Ishikawa (cell line): ENCODE measurements around the gene PIGQ.

Experiments used
- CEBPB ChIP-seq: IDR thresholded peaks from 2 replicates; pipeline ENCODE4 v1.6.1; 2012
- CREB1 ChIP-seq: IDR thresholded peaks from 2 replicates; pipeline ENCODE4 v1.6.1; 2012; ENCODE audit warnings: low read depth
- EP300 ChIP-seq: IDR thresholded peaks from 2 replicates; pipeline ENCODE4 v1.6.1; 2012; ENCODE audit warnings: borderline replicate concordance
- FOXM1 ChIP-seq: IDR thresholded peaks from 2 replicates; pipeline ENCODE4 v1.6.1; 2012; ENCODE audit warnings: low read depth, borderline replicate concordance
- MAX ChIP-seq: IDR thresholded peaks from 2 replicates; pipeline ENCODE4 v1.6.1; 2012
- NFIC ChIP-seq: IDR thresholded peaks from 2 replicates; pipeline ENCODE4 v1.6.1; 2012
- RAD21 ChIP-seq: IDR thresholded peaks from 2 replicates; pipeline ENCODE4 v1.6.1; 2012; ENCODE audit warnings: low read depth
- REST ChIP-seq: IDR thresholded peaks from 2 replicates; pipeline ENCODE4 v1.6.1; 2012; ENCODE audit warnings: low read depth, mild to moderate bottlenecking
- TEAD4 ChIP-seq: IDR thresholded peaks from 2 replicates; pipeline ENCODE4 v1.6.1; 2012
- USF1 ChIP-seq: IDR thresholded peaks from 2 replicates; pipeline ENCODE4 v1.6.1; 2012
- ZBTB7A ChIP-seq: IDR thresholded peaks from 2 replicates; pipeline ENCODE4 v1.6.1; 2012; ENCODE audit warnings: low read depth

Gene PIGQ

GRCh38 chr16:580946-581498 is 11.3 kb downstream of the PIGQ start:
- no peak for TF ChIP-seq CREB1
- no peak for TF ChIP-seq EP300

- TF ChIP-seq ZBTB7A (no peak), REST (no peak), FOXM1 (no peak), CREB1 (no peak), RAD21 (no peak)
Measured at GRCh38 chr16:582218-582613, 12.4 kb downstream of the PIGQ start.

GRCh38 chr16:582614-583331 is 13.0 kb downstream of the PIGQ start:
- no peak for TF ChIP-seq NFIC
- no peak for TF ChIP-seq EP300
- no peak for TF ChIP-seq REST
- TF ChIP-seq TEAD4 = no peak
- TF ChIP-seq CREB1 = no peak

DNA sequence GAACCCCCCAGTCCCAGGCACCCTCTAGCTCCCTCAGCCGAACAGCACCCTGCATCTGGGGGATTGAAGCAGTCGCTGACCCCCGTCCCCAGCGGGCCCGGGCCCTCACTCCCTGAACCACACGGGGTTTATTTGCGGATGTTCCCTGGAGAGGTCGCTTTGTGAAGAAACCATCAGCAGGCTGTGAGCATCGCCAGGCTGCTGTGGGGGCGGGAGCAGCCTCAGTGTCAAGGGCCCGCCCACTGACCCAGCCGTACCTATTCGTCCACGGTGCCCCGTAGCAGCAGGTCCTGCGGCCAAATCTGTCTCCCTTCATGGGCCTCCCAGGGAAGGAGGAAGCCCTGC is 13.7 kb downstream of the PIGQ start:
- TF ChIP-seq USF1 (no peak), REST (no peak), EP300 (no peak), CEBPB (no peak), ZBTB7A (no peak), TEAD4 (no peak), FOXM1 (no peak)

DNA sequence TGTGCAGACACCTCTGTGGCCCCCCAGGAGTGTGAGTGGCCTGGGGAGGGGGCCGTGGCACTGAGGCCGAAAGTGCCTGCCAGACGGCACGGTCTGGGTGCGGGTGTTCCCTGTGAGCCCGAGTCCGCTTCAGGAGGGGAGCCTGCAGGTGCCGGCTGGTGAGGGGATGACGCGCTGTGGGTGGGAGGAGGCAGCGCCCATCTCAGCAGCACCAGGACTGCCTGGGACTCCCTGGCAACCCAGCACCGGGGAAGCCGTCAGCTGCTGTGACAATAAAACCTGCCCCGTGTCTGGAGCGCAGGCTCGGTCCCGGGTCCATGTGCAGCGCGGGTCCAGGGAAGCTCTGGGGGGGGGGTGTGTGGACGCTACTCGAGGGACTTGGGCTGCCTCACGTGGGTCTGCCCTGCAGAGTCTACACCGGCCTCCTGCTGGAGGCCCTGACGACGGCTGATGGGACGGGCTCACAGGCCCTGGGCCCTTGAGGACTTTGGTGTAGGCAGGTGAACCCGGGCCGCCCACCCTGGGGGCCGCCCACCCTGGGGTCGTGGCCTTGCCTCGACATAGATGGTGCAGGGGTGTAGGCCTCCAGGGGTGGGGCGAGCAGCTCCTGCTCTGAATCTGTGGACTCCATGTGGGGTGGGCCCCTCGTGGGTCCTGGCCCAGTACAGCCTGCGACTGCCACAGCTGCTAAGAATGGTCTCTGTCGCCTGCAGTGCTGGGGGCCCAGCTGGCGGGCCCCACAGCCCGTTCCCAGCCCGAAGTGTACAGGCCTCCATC is 14.2 kb downstream of the PIGQ start:
- TF ChIP-seq NFIC (no peak), EP300 (no peak), FOXM1 (no peak), MAX (no peak), REST (no peak)
